Mesendoderm (in vitro differentiated cells): Measurements from ENCODE around the gene ARHGEF11.

Source experiments
- DNase-seq: peaks from one replicate; pipeline ENCODE4 v3.0.0; 2013
- H2AK5ac ChIP-seq: 2 replicates; pipeline ENCODE4 v1.6.1; 2013; ENCODE audit warnings: low read length, inconsistent platforms
- H2BK120ac ChIP-seq: 2 replicates; pipeline ENCODE4 v1.6.1; 2013; ENCODE audit warnings: low read depth, mild to moderate bottlenecking, low read length, moderate library complexity, mixed read lengths
- H2BK15ac ChIP-seq: replicated peaks from 2 replicates; pipeline ENCODE4 v1.6.1; 2013; ENCODE audit warnings: low read depth, mild to moderate bottlenecking, moderate library complexity
- H2BK5ac ChIP-seq: 2 replicates; pipeline ENCODE4 v1.6.1; 2013; ENCODE audit warnings: low read length, inconsistent platforms
- H3K18ac ChIP-seq: 2 replicates; pipeline ENCODE4 v1.6.1; 2013; ENCODE audit warnings: mild to moderate bottlenecking, low read length, mixed read lengths
- H3K23ac ChIP-seq: one replicate; pipeline ENCODE4 v1.6.1; 2013; ENCODE audit warnings: low read length
- H3K27ac ChIP-seq: 2 replicates; pipeline ENCODE4 v1.5.1; 2013; ENCODE audit warnings: low read depth, mild to moderate bottlenecking, inconsistent platforms, low read length, moderate library complexity
- H3K27me3 ChIP-seq: 2 replicates; pipeline ENCODE4 v1.6.1; 2013; ENCODE audit warnings: low read length, control low read depth, mild to moderate bottlenecking, inconsistent platforms; ENCODE audit not compliant: insufficient read depth, poor library complexity
- H3K36me3 ChIP-seq: 2 replicates; pipeline ENCODE4 v1.6.1; 2013; ENCODE audit warnings: low read length, inconsistent platforms; ENCODE audit not compliant: control insufficient read depth, insufficient read depth
- H3K4ac ChIP-seq: one replicate; pipeline ENCODE4 v1.6.1; 2013; ENCODE audit warnings: low read depth, mild to moderate bottlenecking, low read length, moderate library complexity
- H3K4me1 ChIP-seq: 2 replicates; pipeline ENCODE4 v1.6.1; 2013; ENCODE audit warnings: low read depth, low read length, inconsistent platforms; ENCODE audit not compliant: control insufficient read depth
- H3K4me2 ChIP-seq: 2 replicates; pipeline ENCODE4 v1.6.1; 2013; ENCODE audit warnings: low read length
- H3K4me3 ChIP-seq: 2 replicates; pipeline ENCODE4 v1.5.1; 2013; ENCODE audit warnings: mild to moderate bottlenecking, low read length
- H3K56ac ChIP-seq: one replicate; pipeline ENCODE4 v1.6.1; 2013; ENCODE audit warnings: low read length
- H3K79me1 ChIP-seq: 2 replicates; pipeline ENCODE4 v1.6.1; 2013; ENCODE audit warnings: low read length, inconsistent platforms
- H3K79me2 ChIP-seq: 2 replicates; pipeline ENCODE4 v1.6.1; 2013; ENCODE audit warnings: mild to moderate bottlenecking, low read length; ENCODE audit not compliant: control insufficient read depth, insufficient read depth
- H3K9ac ChIP-seq: 2 replicates; pipeline ENCODE4 v1.6.1; 2013; ENCODE audit warnings: low read length, inconsistent platforms
- H4K5ac ChIP-seq: one replicate; pipeline ENCODE4 v1.6.1; 2013; ENCODE audit warnings: low read length
- H4K8ac ChIP-seq: one replicate; pipeline ENCODE4 v1.6.1; 2013; ENCODE audit warnings: low read depth, mild to moderate bottlenecking, control low read depth, low read length, moderate library complexity
- WGBS: extraction: QIAGEN DNeasy Blood & Tissue Kit; methylation state at CpG from one replicate; pipeline ENCODE4 v1.1.7; 2013; ENCODE audit warnings: low lambda C conversion rate, missing lambda C conversion rate; ENCODE audit not compliant: insufficient coverage; ENCODE audit errors: extremely low coverage; 5-methylcytosine and 5-hydroxymethylcytosine counted together

Gene ARHGEF11

GRCh38 chr1:156899956-156900718 is 145.4 kb downstream of the ARHGEF11 start:
- Histone ChIP-seq H3K36me3 (no peaks in the 10 kb centered on the region), H4K5ac (no peak overlapping the region), H3K23ac (no peak overlapping the region), H3K79me2 (no peaks in the 10 kb centered on the region), H3K27me3 (no peaks in the 10 kb centered on the region), H3K56ac (no peak overlapping the region), H2AK5ac (no peak overlapping the region), H2BK15ac (no peak overlapping the region), H3K9ac (no peak overlapping the region), H3K27ac (no peak overlapping the region), H3K18ac (no peak overlapping the region), H3K79me1 (no peaks in the 10 kb centered on the region), H3K4ac (no peak overlapping the region), H3K4me3 (no peak overlapping the region), H3K4me1 (no peaks in the 10 kb centered on the region), H2BK120ac (no peak overlapping the region), H4K8ac (no peak overlapping the region), H2BK5ac (no peak overlapping the region), H3K4me2 (no peak overlapping the region)
- no peak for DNase-seq
- no CpG with 5 or more reads among the region's 12 CpGs for WGBS

- Histone ChIP-seq H2BK5ac (no peak overlapping the region), H3K79me1 (no peaks in the 10 kb centered on the region), H2BK15ac (no peak overlapping the region), H3K4me2 (no peak overlapping the region), H4K5ac (no peak overlapping the region), H3K79me2 (no peaks in the 10 kb centered on the region), H3K56ac (no peak overlapping the region), H4K8ac (no peak overlapping the region), H3K27me3 (no peaks in the 10 kb centered on the region), H3K4me3 (no peak overlapping the region), H3K27ac (no peak overlapping the region), H3K4me1 (no peaks in the 10 kb centered on the region), H3K36me3 (no peaks in the 10 kb centered on the region), H3K18ac (no peak overlapping the region), H3K9ac (no peak overlapping the region), H2BK120ac (no peak overlapping the region), H2AK5ac (no peak overlapping the region), H3K4ac (no peak overlapping the region), H3K23ac (no peak overlapping the region)
- no peak for DNase-seq
- no CpG with 5 or more reads among the region's 12 CpGs for WGBS
Observed at GRCh38 chr1:156898971-156899664, 146.4 kb downstream of the ARHGEF11 start.

GRCh38 chr1:156898161-156898566 is 147.4 kb downstream of the ARHGEF11 start:
- Histone ChIP-seq H2BK15ac (no peak overlapping the region), H3K23ac (no peak overlapping the region), H2BK120ac (no peak overlapping the region), H2AK5ac (no peak overlapping the region), H3K36me3 (no peaks in the 10 kb centered on the region), H3K56ac (peak overlapping the region; percentile 50), H4K8ac (no peak overlapping the region), H3K27ac (no peak overlapping the region), H3K4me3 (no peak overlapping the region), H3K18ac (no peak overlapping the region), H2BK5ac (no peak overlapping the region), H3K4me1 (no peaks in the 10 kb centered on the region), H3K4me2 (no peak overlapping the region), H3K79me1 (no peaks in the 10 kb centered on the region), H3K27me3 (no peaks in the 10 kb centered on the region), H3K9ac (no peak overlapping the region), H4K5ac (no peak overlapping the region), H3K4ac (no peak overlapping the region), H3K79me2 (no peaks in the 10 kb centered on the region)
- DNase-seq, result no peak
- WGBS, result no CpG with 5 or more reads among the region's 13 CpGs

GRCh38 chr1:156897078-156897825 is 148.3 kb downstream of the ARHGEF11 start:
- H3K27me3 ChIP-seq, result no peaks in the 10 kb centered on the region
- H2BK5ac ChIP-seq, result no peak overlapping the region
- H3K9ac ChIP-seq, result no peak overlapping the region
- H3K4me3 ChIP-seq, result no peak overlapping the region
- H3K4me2 ChIP-seq, result no peak overlapping the region
- no peaks in the 10 kb centered on the region for H3K36me3 ChIP-seq
- no CpG with 5 or more reads among the region's 14 CpGs for WGBS
- peak overlapping the region; percentile 45 for H3K23ac ChIP-seq
- no peak overlapping the region for H2AK5ac ChIP-seq
- H3K4me1 ChIP-seq, result no peaks in the 10 kb centered on the region
- no peak overlapping the region for H3K27ac ChIP-seq
- no peak overlapping the region for H2BK120ac ChIP-seq
- no peak for DNase-seq
- no peak overlapping the region for H3K18ac ChIP-seq
- H3K79me2 ChIP-seq, result no peaks in the 10 kb centered on the region
- H4K8ac ChIP-seq, result no peak overlapping the region
- H4K5ac ChIP-seq, result no peak overlapping the region
- peak overlapping the region; percentile 0 for H3K56ac ChIP-seq
- H2BK15ac ChIP-seq, result no peak overlapping the region
- H3K4ac ChIP-seq, result no peak overlapping the region
- no peaks in the 10 kb centered on the region for H3K79me1 ChIP-seq

- Histone ChIP-seq H3K4me2 (no peak overlapping the region), H3K4me3 (no peak overlapping the region), H3K4me1 (no peaks in the 10 kb centered on the region), H4K5ac (no peak overlapping the region), H3K9ac (no peak overlapping the region), H3K27me3 (no peaks in the 10 kb centered on the region), H3K18ac (no peak overlapping the region), H3K79me1 (no peaks in the 10 kb centered on the region), H3K4ac (no peak overlapping the region), H3K27ac (no peak overlapping the region), H3K36me3 (no peaks in the 10 kb centered on the region), H4K8ac (no peak overlapping the region), H2AK5ac (no peak overlapping the region), H2BK5ac (no peak overlapping the region), H3K23ac (no peak overlapping the region), H3K56ac (peak overlapping the region; percentile 0), H2BK120ac (no peak overlapping the region), H3K79me2 (no peaks in the 10 kb centered on the region), H2BK15ac (no peak overlapping the region)
- DNase-seq, result peak; percentile 93
- no CpG with 5 or more reads among the region's 16 CpGs for WGBS
Observed at GRCh38 chr1:156896490-156897033, 149.0 kb downstream of the ARHGEF11 start.
